Karpas-422 (cell line): ENCODE results near the gene TACR1. TPM values are rescaled to one million over a fixed set of nuclear protein-coding genes. Genes with fewer than 3 reads are reported as not detected.
A peak's percentile ranks its signal among the peaks of the same experiment; 100 is the strongest.

Experiments used
- DNase-seq: peaks from one replicate; pipeline ENCODE4 v3.0.0-alpha.2; 2015
- H2AFZ ChIP-seq: fragments of 200-600 bp; sonication (generic); 2 replicates; pipeline ENCODE4 v1.6.1; 2014; ENCODE audit warnings: antibody characterized with exemption, low read length, mixed read lengths
- H3K27ac ChIP-seq: fragments of 200-600 bp; sonication (generic); 2 replicates; pipeline ENCODE4 v1.5.1; 2014; ENCODE audit warnings: mild to moderate bottlenecking, low read length, moderate library complexity
- H3K27me3 ChIP-seq: fragments of 200-600 bp; sonication (generic); 2 replicates; pipeline ENCODE4 v1.6.1; 2014; ENCODE audit warnings: low read length, mixed read lengths
- H3K36me3 ChIP-seq: fragments of 200-600 bp; sonication (generic); 2 replicates; pipeline ENCODE4 v1.6.1; 2014; ENCODE audit warnings: low read length, mixed read lengths; ENCODE audit not compliant: insufficient read depth
- H3K4me1 ChIP-seq: fragments of 200-600 bp; sonication (generic); 2 replicates; pipeline ENCODE4 v1.6.1; 2014; ENCODE audit warnings: mild to moderate bottlenecking, low read length, mixed read lengths
- H3K4me2 ChIP-seq: fragments of 200-600 bp; sonication (generic); 2 replicates; pipeline ENCODE4 v1.6.1; 2014; ENCODE audit warnings: low read length, low read depth, mild to moderate bottlenecking; ENCODE audit not compliant: poor library complexity, severe bottlenecking
- H3K4me3 ChIP-seq: fragments of 200-600 bp; sonication (generic); 2 replicates; pipeline ENCODE4 v1.5.1; 2014; ENCODE audit warnings: mild to moderate bottlenecking, antibody characterized with exemption, low read length, mixed read lengths
- H3K79me2 ChIP-seq: fragments of 200-600 bp; sonication (generic); 2 replicates; pipeline ENCODE4 v1.6.1; 2014; ENCODE audit warnings: mild to moderate bottlenecking, low read length, mixed read lengths
- H3K9ac ChIP-seq: fragments of 200-600 bp; sonication (generic); 2 replicates; pipeline ENCODE4 v1.6.0; 2014; ENCODE audit warnings: low read length
- H3K9me2 ChIP-seq: fragments of 200-600 bp; sonication (generic), shearing (Covaris generic); replicated peaks from 2 replicates; pipeline ENCODE4 v1.6.0; 2014; ENCODE audit warnings: mild to moderate bottlenecking, low read length, moderate library complexity; ENCODE audit not compliant: insufficient read depth
- H3K9me3 ChIP-seq: fragments of 300-700, 200-600 bp; sonication (generic); 2 replicates; pipeline ENCODE4 v1.6.1; 2014; ENCODE audit warnings: low read length, mixed read lengths
- H4K20me1 ChIP-seq: fragments of 200-600 bp; sonication (generic); 2 replicates; pipeline ENCODE4 v1.6.1; 2014; ENCODE audit warnings: mild to moderate bottlenecking, antibody characterized with exemption, low read length, low read depth; ENCODE audit not compliant: insufficient read depth
- total RNA-seq: library from RNA; depleted of rRNA; stranded (reverse); fragments of >200 nt; shearing (Covaris generic); gene quantifications from 2 replicates; pipeline ENCODE4 v1.2.3, GENCODE V29; 2014; ENCODE audit warnings: low replicate concordance

The TACR1 gene
- total RNA-seq, 1 experiment from 2014 or later = not detected

- no peak for DNase-seq
- Histone ChIP-seq H3K4me1 (no peaks in the 10 kb centered on the region), H3K4me3 (no peak overlapping the region)
Measured at GRCh38 chr2:75087736-75088135, 111.6 kb downstream of the TACR1 start.

GRCh38 chr2:75079575-75079974, 119.7 kb downstream of the TACR1 start:
- H3K4me3 ChIP-seq = no peak overlapping the region
- H2AFZ ChIP-seq = no peak overlapping the region
- DNase-seq = no peak
- no peaks in the 10 kb centered on the region for H3K79me2 ChIP-seq
- no peaks in the 10 kb centered on the region for H3K36me3 ChIP-seq
- no peak overlapping the region for H3K9ac ChIP-seq
- H3K4me2 ChIP-seq = no peak overlapping the region
- H3K9me2 ChIP-seq = no peaks in the 10 kb centered on the region
- no peaks in the 10 kb centered on the region for H4K20me1 ChIP-seq
- H3K27me3 ChIP-seq = 0 out of 2 replicates have a peak, but pooled peaks cover 3% of the 10 kb centered on the region
- H3K27ac ChIP-seq = no peak overlapping the region
- H3K4me1 ChIP-seq = no peaks in the 10 kb centered on the region
- H3K9me3 ChIP-seq = no peaks in the 10 kb centered on the region

More at GRCh38 chr2:75087736-75088135, 111.6 kb downstream of the TACR1 start:
- Histone ChIP-seq H4K20me1 (no peaks in the 10 kb centered on the region), H3K27me3 (no peaks in the 10 kb centered on the region), H3K36me3 (no peaks in the 10 kb centered on the region), H3K9me3 (no peaks in the 10 kb centered on the region), H3K9ac (no peak overlapping the region), H3K9me2 (no peaks in the 10 kb centered on the region), H2AFZ (no peak overlapping the region), H3K79me2 (no peaks in the 10 kb centered on the region), H3K27ac (no peak overlapping the region), H3K4me2 (no peak overlapping the region)

GRCh38 chr2:75077909-75078308, 121.4 kb downstream of the TACR1 start:
- Histone ChIP-seq H3K9me2 (no peaks in the 10 kb centered on the region), H3K4me3 (no peak overlapping the region), H3K9me3 (no peaks in the 10 kb centered on the region), H3K36me3 (no peaks in the 10 kb centered on the region), H3K4me2 (no peak overlapping the region), H3K27me3 (0 out of 2 replicates have a peak, but pooled peaks cover 3% of the 10 kb centered on the region), H4K20me1 (no peaks in the 10 kb centered on the region), H3K9ac (no peak overlapping the region), H3K79me2 (no peaks in the 10 kb centered on the region), H3K27ac (no peak overlapping the region), H3K4me1 (no peaks in the 10 kb centered on the region), H2AFZ (no peak overlapping the region)
- no peak for DNase-seq

- Histone ChIP-seq H3K79me2 (no peaks in the 10 kb centered on the region), H3K9me3 (no peaks in the 10 kb centered on the region), H3K9me2 (no peaks in the 10 kb centered on the region), H3K9ac (no peak overlapping the region), H3K27me3 (no peaks in the 10 kb centered on the region), H3K4me1 (no peaks in the 10 kb centered on the region), H3K36me3 (no peaks in the 10 kb centered on the region), H4K20me1 (no peaks in the 10 kb centered on the region), H3K4me3 (no peak overlapping the region), H3K27ac (no peak overlapping the region), H3K4me2 (no peak overlapping the region), H2AFZ (no peak overlapping the region)
- no peak for DNase-seq
Measured at GRCh38 chr2:75076088-75076487, 123.2 kb downstream of the TACR1 start.

- no peaks in the 10 kb centered on the region for H3K36me3 ChIP-seq
- H3K9ac ChIP-seq = no peak overlapping the region
- no peaks in the 10 kb centered on the region for H4K20me1 ChIP-seq
- DNase-seq = no peak
- H3K79me2 ChIP-seq = no peaks in the 10 kb centered on the region
- no peak overlapping the region for H3K4me3 ChIP-seq
- H3K9me3 ChIP-seq = no peaks in the 10 kb centered on the region
- no peaks in the 10 kb centered on the region for H3K27me3 ChIP-seq
- no peaks in the 10 kb centered on the region for H3K9me2 ChIP-seq
- no peak overlapping the region for H2AFZ ChIP-seq
- H3K4me2 ChIP-seq = no peak overlapping the region
- H3K4me1 ChIP-seq = no peaks in the 10 kb centered on the region
- no peak overlapping the region for H3K27ac ChIP-seq
Measured at GRCh38 chr2:75074708-75075107, 124.6 kb downstream of the TACR1 start.

GRCh38 chr2:75074228-75074627, 125.1 kb downstream of the TACR1 start:
- no peak overlapping the region for H2AFZ ChIP-seq
- no peak overlapping the region for H3K4me3 ChIP-seq
- no peak for DNase-seq
- H3K9me3 ChIP-seq = no peaks in the 10 kb centered on the region
- H3K9ac ChIP-seq = no peak overlapping the region
- H3K36me3 ChIP-seq = no peaks in the 10 kb centered on the region
- H3K9me2 ChIP-seq = no peaks in the 10 kb centered on the region
- no peaks in the 10 kb centered on the region for H4K20me1 ChIP-seq
- no peaks in the 10 kb centered on the region for H3K4me1 ChIP-seq
- H3K79me2 ChIP-seq = no peaks in the 10 kb centered on the region
- H3K4me2 ChIP-seq = no peak overlapping the region
- no peak overlapping the region for H3K27ac ChIP-seq
- no peaks in the 10 kb centered on the region for H3K27me3 ChIP-seq

GRCh38 chr2:75071766-75072165, 127.6 kb downstream of the TACR1 start:
- no peaks in the 10 kb centered on the region for H3K9me3 ChIP-seq
- H3K4me1 ChIP-seq = no peaks in the 10 kb centered on the region
- H3K27ac ChIP-seq = no peak overlapping the region
- DNase-seq = no peak
- H3K9me2 ChIP-seq = no peaks in the 10 kb centered on the region
- no peak overlapping the region for H3K4me3 ChIP-seq
- H3K36me3 ChIP-seq = no peaks in the 10 kb centered on the region
- H3K9ac ChIP-seq = no peak overlapping the region
- H3K27me3 ChIP-seq = no peaks in the 10 kb centered on the region
- no peak overlapping the region for H2AFZ ChIP-seq
- H4K20me1 ChIP-seq = no peaks in the 10 kb centered on the region
- H3K79me2 ChIP-seq = no peaks in the 10 kb centered on the region
- no peak overlapping the region for H3K4me2 ChIP-seq

GRCh38 chr2:75068546-75068945, 130.8 kb downstream of the TACR1 start:
- H3K9ac ChIP-seq = no peak overlapping the region
- no peak overlapping the region for H3K4me2 ChIP-seq
- no peaks in the 10 kb centered on the region for H3K79me2 ChIP-seq
- no peaks in the 10 kb centered on the region for H3K4me1 ChIP-seq
- H3K9me2 ChIP-seq = no peaks in the 10 kb centered on the region
- peak; percentile 56 for DNase-seq
- no peaks in the 10 kb centered on the region for H3K9me3 ChIP-seq
- no peak overlapping the region for H3K27ac ChIP-seq
- H3K36me3 ChIP-seq = no peaks in the 10 kb centered on the region
- H3K4me3 ChIP-seq = no peak overlapping the region
- no peak overlapping the region for H2AFZ ChIP-seq
- H3K27me3 ChIP-seq = no peaks in the 10 kb centered on the region
- H4K20me1 ChIP-seq = no peaks in the 10 kb centered on the region

GRCh38 chr2:75067506-75067905, 131.8 kb downstream of the TACR1 start:
- H3K4me2 ChIP-seq = no peak overlapping the region
- no peaks in the 10 kb centered on the region for H4K20me1 ChIP-seq
- H3K27ac ChIP-seq = no peak overlapping the region
- no peaks in the 10 kb centered on the region for H3K9me2 ChIP-seq
- H2AFZ ChIP-seq = no peak overlapping the region
- no peak for DNase-seq
- no peaks in the 10 kb centered on the region for H3K9me3 ChIP-seq
- no peak overlapping the region for H3K4me3 ChIP-seq
- no peaks in the 10 kb centered on the region for H3K4me1 ChIP-seq
- no peaks in the 10 kb centered on the region for H3K27me3 ChIP-seq
- H3K36me3 ChIP-seq = no peaks in the 10 kb centered on the region
- H3K9ac ChIP-seq = no peak overlapping the region
- no peaks in the 10 kb centered on the region for H3K79me2 ChIP-seq
